HG03039 (cell line): ENCODE results near the gene CFAP100.

ENCODE experiments used
- ATAC-seq: cut with Tn5 transposase; IDR thresholded peaks from one replicate; pipeline ENCODE4 v1.9.1; 2021; ENCODE audit warnings: mild to moderate bottlenecking, moderate library complexity; ENCODE audit not compliant: unreplicated experiment

The CFAP100 gene

GRCh38 chr3:126373682-126374601, 20.8 kb upstream of the CFAP100 start:
- ATAC-seq: no peak

GRCh38 chr3:126375835-126376331, 18.8 kb upstream of the CFAP100 start:
- ATAC-seq: no peak

GRCh38 chr3:126376444-126376843, 18.3 kb upstream of the CFAP100 start:
- no peak for ATAC-seq

GRCh38 chr3:126377211-126377610, 17.5 kb upstream of the CFAP100 start:
- no peak for ATAC-seq

- ATAC-seq: no peak
These were observed 16.4 kb upstream of the CFAP100 start for GRCh38 chr3:126378341-126378751.

GRCh38 chr3:126380011-126380768, 14.5 kb upstream of the CFAP100 start:
- ATAC-seq: no peak

GRCh38 chr3:126381966-126382365, 12.7 kb upstream of the CFAP100 start:
- no peak for ATAC-seq

GRCh38 chr3:126389112-126389793, 5.5 kb upstream of the CFAP100 start:
- no peak for ATAC-seq

GRCh38 chr3:126389794-126390146, 4.9 kb upstream of the CFAP100 start:
- ATAC-seq: no peak

- ATAC-seq: no peak
These were observed 4.5 kb upstream of the CFAP100 start for GRCh38 chr3:126390201-126390600.

- no peak for ATAC-seq
These were observed 4.0 kb upstream of the CFAP100 start for GRCh38 chr3:126390751-126391150.

GRCh38 chr3:126391631-126392030, 3.1 kb upstream of the CFAP100 start:
- no peak for ATAC-seq

- ATAC-seq: no peak
These were observed 2.5 kb upstream of the CFAP100 start for GRCh38 chr3:126392246-126392645.

GRCh38 chr3:126393563-126393962, 1.1 kb upstream of the CFAP100 start:
- ATAC-seq: no peak

GRCh38 chr3:126394977-126395321, 240 bp downstream of the CFAP100 start:
- no peak for ATAC-seq

GRCh38 chr3:126395846-126396513, 1.3 kb downstream of the CFAP100 start:
- no peak for ATAC-seq

- ATAC-seq: no peak
These were observed 1.8 kb downstream of the CFAP100 start for GRCh38 chr3:126396536-126396935.

- ATAC-seq: no peak
These were observed 3.1 kb downstream of the CFAP100 start for GRCh38 chr3:126397610-126398422.

- no peak for ATAC-seq
These were observed 4.0 kb downstream of the CFAP100 start for GRCh38 chr3:126398423-126399350.
